KMS-11 (cell line): Measurements from ENCODE around the gene ABHD18.
A peak's percentile ranks its signal among the peaks of the same experiment; 100 is the strongest.
"Not testable (repeated sequence)": the region's sequence is repeated elsewhere in the genome, so short reads cannot be mapped to it uniquely, and the experiment has no call there.

Experiments used
- H2AFZ ChIP-seq: fragments of 200-600 bp; sonication (generic); 2 replicates; pipeline ENCODE4 v1.6.1; 2016; ENCODE audit warnings: antibody characterized with exemption, mixed run types, low read depth
- H3K27ac ChIP-seq: fragments of 200-600 bp; sonication (generic); 2 replicates; pipeline ENCODE4 v1.6.1; 2016; ENCODE audit warnings: mild to moderate bottlenecking, mixed run types
- H3K27me3 ChIP-seq: fragments of 200-600 bp; sonication (generic); 2 replicates; pipeline ENCODE4 v1.6.1; 2017; ENCODE audit warnings: mild to moderate bottlenecking, low read depth, mixed run types, moderate library complexity; ENCODE audit not compliant: insufficient read depth
- H3K36me3 ChIP-seq: fragments of 200-600 bp; sonication (generic); 2 replicates; pipeline ENCODE4 v1.6.1; 2017; ENCODE audit warnings: mild to moderate bottlenecking, mixed run types; ENCODE audit not compliant: insufficient read depth
- H3K4me1 ChIP-seq: fragments of 200-600 bp; sonication (generic); 2 replicates; pipeline ENCODE4 v1.6.1; 2016; ENCODE audit warnings: mild to moderate bottlenecking, low read depth, mixed run types; ENCODE audit not compliant: poor library complexity, severe bottlenecking
- H3K4me2 ChIP-seq: fragments of 200-600 bp; sonication (generic); 2 replicates; pipeline ENCODE4 v1.7.0; 2016; ENCODE audit warnings: mild to moderate bottlenecking, mixed run types
- H3K4me3 ChIP-seq: fragments of 200-600 bp; sonication (generic); IDR thresholded peaks from 2 replicates; pipeline ENCODE4 v1.6.1; 2017; ENCODE audit warnings: low read depth, low read length, mixed read lengths; ENCODE audit not compliant: insufficient read depth
- H3K79me2 ChIP-seq: fragments of 200-600 bp; sonication (generic); 2 replicates; pipeline ENCODE4 v1.6.1; 2016; ENCODE audit warnings: low read depth, mixed run types; ENCODE audit not compliant: insufficient read depth
- H3K9ac ChIP-seq: fragments of 200-600 bp; sonication (generic); 2 replicates; pipeline ENCODE4 v1.6.1; 2016; ENCODE audit warnings: mild to moderate bottlenecking, mixed run types
- H4K20me1 ChIP-seq: fragments of 200-600 bp; sonication (generic); 2 replicates; pipeline ENCODE4 v1.6.1; 2016; ENCODE audit warnings: mild to moderate bottlenecking, mixed run types; ENCODE audit not compliant: insufficient read depth
- TF ChIP-seq, protein P1 (sequence below): fragments of 200-600 bp; sonication (generic); conservative IDR thresholded peaks from 2 replicates; pipeline ENCODE4 v1.6.1; 2017; ENCODE audit warnings: low read depth, mild to moderate bottlenecking, antibody characterized with exemption, low read length, moderate library complexity, mixed read lengths

ABHD18 gene

GRCh38 chr4:128060699-128061565 lies 95.7 kb downstream of the ABHD18 start, which contains the start of gene LARP1B:
Gene LARP1B (plus strand): TSS chr4:128061312. CDS start chr4:128074952, 13,640 bp downstream.
- H3K4me1 ChIP-seq = peaks cover 10% of the 10 kb centered on the region
- no peaks in the 10 kb centered on the region for H3K36me3 ChIP-seq
- peaks cover 6% of the 10 kb centered on the region; the same call in 1 of the 2 replicates for H4K20me1 ChIP-seq
- H3K9ac ChIP-seq = peak within 1 kb of the TSS; percentile 96
- H2AFZ ChIP-seq = peak within 1 kb of the TSS; percentile 82
- peak within 1 kb of the TSS; percentile 71 for H3K4me2 ChIP-seq
- H3K27me3 ChIP-seq = no peaks in the 10 kb centered on the region
- H3K27ac ChIP-seq = peak within 1 kb of the TSS; percentile 96
- no peak within 1 kb of the TSS for H3K4me3 ChIP-seq
- TF ChIP-seq, protein P1, sequence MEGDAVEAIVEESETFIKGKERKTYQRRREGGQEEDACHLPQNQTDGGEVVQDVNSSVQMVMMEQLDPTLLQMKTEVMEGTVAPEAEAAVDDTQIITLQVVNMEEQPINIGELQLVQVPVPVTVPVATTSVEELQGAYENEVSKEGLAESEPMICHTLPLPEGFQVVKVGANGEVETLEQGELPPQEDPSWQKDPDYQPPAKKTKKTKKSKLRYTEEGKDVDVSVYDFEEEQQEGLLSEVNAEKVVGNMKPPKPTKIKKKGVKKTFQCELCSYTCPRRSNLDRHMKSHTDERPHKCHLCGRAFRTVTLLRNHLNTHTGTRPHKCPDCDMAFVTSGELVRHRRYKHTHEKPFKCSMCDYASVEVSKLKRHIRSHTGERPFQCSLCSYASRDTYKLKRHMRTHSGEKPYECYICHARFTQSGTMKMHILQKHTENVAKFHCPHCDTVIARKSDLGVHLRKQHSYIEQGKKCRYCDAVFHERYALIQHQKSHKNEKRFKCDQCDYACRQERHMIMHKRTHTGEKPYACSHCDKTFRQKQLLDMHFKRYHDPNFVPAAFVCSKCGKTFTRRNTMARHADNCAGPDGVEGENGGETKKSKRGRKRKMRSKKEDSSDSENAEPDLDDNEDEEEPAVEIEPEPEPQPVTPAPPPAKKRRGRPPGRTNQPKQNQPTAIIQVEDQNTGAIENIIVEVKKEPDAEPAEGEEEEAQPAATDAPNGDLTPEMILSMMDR = 0 out of 2 replicates have a peak, but pooled peaks have one; percentile 3
- H3K79me2 ChIP-seq = peaks cover 35% of the 10 kb centered on the region

DNA sequence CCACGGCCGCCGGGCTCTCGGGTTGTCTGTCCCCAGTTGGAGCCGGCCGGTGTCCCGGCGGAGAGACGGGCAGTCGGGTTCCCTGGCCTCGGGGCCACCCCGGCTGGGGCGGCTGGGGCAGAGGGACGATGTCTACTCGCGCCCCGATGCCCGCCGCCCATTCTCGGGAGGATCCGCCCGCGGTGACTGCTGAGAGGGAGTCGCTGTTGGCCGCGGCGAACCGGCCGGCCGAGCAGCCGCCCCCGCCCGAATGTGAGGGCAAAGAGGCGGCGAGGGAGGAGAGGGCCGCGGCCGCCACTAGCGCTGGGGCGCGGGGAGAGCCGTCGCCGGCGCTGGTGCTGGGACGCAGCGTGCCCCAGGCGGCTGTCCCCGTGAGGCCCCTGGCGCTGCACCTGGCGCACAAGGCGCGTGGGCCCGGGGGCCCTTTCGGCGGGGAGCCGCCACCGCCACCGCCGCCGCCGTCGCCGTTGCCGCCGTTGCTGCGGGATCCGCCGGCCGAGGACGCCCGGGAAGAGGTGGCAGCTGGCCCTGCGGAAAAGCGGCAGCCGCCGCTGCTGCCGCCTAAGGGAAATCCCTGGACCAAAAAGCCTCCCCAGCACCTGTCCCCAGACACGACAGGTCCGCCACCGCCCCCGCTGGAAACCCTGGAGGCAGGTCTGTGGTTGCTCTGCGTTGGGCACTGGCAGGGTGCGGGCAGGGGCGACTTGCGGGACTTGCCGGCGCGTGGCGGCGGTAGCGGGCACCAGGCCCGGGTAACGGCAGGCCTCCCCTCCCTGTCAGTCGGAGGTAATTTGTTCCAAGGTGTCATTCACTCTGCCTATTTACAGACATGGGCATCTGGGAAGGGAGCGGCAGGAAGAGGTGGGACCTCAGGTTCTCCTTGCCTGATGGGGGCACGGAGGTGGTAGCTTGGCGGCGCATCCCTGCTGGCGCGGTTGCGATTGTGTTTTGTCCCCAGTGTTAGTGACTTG lies 96.6 kb downstream of the ABHD18 start:
- H3K27me3 ChIP-seq = no peaks in the 10 kb centered on the region
- H4K20me1 ChIP-seq = peaks cover 6% of the 10 kb centered on the region; the same call in 1 of the 2 replicates
- no peaks in the 10 kb centered on the region for H3K36me3 ChIP-seq
- H3K4me2 ChIP-seq = peak overlapping the region; percentile 52
- H3K9ac ChIP-seq = peak overlapping the region; percentile 96
- peaks cover 44% of the 10 kb centered on the region for H3K79me2 ChIP-seq
- H2AFZ ChIP-seq = peak overlapping the region; percentile 36
- H3K27ac ChIP-seq = peak overlapping the region; percentile 96
- TF ChIP-seq, protein P1 = no peak
- peaks cover 10% of the 10 kb centered on the region for H3K4me1 ChIP-seq
- no peak overlapping the region for H3K4me3 ChIP-seq

GRCh38 chr4:128066453-128066820 lies 101.2 kb downstream of the ABHD18 start:
- peaks cover 88% of the 10 kb centered on the region for H3K79me2 ChIP-seq
- not testable (repeated sequence) for H3K27ac ChIP-seq, H2AFZ ChIP-seq, H4K20me1 ChIP-seq, H3K27me3 ChIP-seq, H3K4me2 ChIP-seq, H3K4me3 ChIP-seq, H3K36me3 ChIP-seq, H3K9ac ChIP-seq, H3K4me1 ChIP-seq

- Histone ChIP-seq H2AFZ (no peak overlapping the region), H3K4me1 (no peaks in the 10 kb centered on the region), H3K4me2 (no peak overlapping the region), H4K20me1 (peaks cover 6% of the 10 kb centered on the region; the same call in 1 of the 2 replicates), H3K9ac (no peak overlapping the region), H3K4me3 (no peak overlapping the region), H3K36me3 (no peaks in the 10 kb centered on the region), H3K79me2 (peaks cover 85% of the 10 kb centered on the region), H3K27me3 (no peaks in the 10 kb centered on the region), H3K27ac (no peak overlapping the region)
- TF ChIP-seq, protein P1 = 0 out of 2 replicates have a peak, but pooled peaks have one; percentile 38
Observed at GRCh38 chr4:128068918-128069317, 103.7 kb downstream of the ABHD18 start.
